GM21576 (cell line): Measurements from ENCODE around the gene NR4A1.

Experiments used
- ATAC-seq: cut with Tn5 transposase; IDR thresholded peaks from one replicate; pipeline ENCODE4 v1.9.1; 2021; ENCODE audit warnings: mild to moderate bottlenecking, moderate library complexity; ENCODE audit not compliant: unreplicated experiment

The NR4A1 gene

GRCh38 chr12:52041035-52041434 is 10.2 kb upstream of the NR4A1 start:
- no peak for ATAC-seq

GRCh38 chr12:52041695-52042123 is 9.5 kb upstream of the NR4A1 start:
- no peak for ATAC-seq

DNA sequence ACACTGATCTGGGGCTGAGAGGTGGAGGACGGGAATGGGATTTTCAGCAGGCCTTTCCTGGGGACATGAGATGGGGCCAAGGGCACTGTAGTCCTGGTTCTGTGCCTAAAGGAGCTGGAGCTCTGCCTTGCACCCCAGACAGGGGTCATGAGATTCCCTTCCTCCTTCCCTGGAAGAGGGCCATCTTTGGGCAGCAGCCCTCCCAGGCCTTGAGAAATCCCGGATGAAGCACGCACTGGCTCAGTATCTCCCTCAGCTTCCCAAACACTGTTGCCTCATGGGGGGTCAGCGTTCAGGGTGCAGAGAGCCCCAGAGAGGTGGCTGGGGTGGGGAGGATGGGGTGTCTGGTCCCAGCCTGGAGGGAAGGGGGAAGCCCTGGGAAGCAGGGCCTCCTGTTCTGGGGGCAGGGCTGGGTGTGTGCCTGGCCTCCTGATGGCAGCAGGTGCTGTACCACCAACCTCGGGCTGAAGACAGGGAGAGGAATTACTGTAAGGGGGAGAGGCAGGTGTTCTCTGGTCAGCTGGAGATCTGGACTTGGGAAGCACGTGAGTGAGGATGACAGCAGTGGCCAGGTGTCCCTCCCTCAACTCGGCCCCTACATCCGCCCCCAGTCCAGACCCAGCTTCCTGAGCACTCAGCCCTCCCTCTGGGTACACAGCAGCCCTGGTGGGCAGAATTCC is 8.4 kb upstream of the NR4A1 start:
- ATAC-seq, result no peak

- ATAC-seq, result no peak
These were observed 7.6 kb upstream of the NR4A1 start for GRCh38 chr12:52043386-52044212.

- ATAC-seq, result no peak
These were observed 6.8 kb upstream of the NR4A1 start for GRCh38 chr12:52044292-52044983.

- no peak for ATAC-seq
These were observed 5.4 kb upstream of the NR4A1 start for GRCh38 chr12:52045794-52046199.

DNA sequence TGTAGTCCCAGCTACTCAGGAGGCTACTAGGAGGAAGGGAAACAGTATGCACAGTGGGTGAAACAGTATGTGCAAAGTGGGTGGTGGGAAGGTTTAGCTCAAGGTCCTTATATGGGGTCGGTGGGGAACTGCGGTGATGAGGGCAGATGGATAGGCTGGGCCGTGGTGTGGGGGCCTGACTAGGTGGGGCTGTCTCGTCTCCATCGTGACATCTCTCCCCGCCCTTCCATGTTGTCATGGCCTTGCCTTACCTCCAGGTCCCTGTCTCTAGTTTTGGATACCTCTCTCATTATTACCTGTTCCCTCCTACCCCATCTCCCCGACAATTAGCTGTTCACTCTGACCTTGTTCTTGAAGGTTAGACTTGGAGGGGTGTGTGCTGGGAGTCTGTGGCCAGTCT is 4.4 kb upstream of the NR4A1 start:
- ATAC-seq, result no peak

DNA sequence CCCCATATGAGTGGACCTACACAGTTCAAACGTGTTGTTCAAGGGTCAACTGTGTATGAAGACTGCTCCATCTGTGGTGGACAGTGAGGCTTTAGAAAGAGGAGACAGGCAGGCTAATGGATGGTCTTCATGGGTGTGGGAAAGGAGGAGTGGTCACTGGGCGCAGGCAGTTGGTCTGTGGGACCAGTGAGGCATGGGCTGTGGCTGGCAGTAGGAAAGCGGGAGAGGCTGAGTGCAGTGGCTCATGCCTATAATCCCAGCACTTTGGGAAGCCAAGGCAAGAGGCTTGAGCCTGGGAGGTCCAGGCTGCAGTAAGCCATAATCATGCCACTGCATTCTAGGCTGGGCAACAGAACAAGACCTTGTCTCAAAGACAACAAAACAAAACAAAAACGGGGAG is 2.0 kb upstream of the NR4A1 start:
- no peak for ATAC-seq

DNA sequence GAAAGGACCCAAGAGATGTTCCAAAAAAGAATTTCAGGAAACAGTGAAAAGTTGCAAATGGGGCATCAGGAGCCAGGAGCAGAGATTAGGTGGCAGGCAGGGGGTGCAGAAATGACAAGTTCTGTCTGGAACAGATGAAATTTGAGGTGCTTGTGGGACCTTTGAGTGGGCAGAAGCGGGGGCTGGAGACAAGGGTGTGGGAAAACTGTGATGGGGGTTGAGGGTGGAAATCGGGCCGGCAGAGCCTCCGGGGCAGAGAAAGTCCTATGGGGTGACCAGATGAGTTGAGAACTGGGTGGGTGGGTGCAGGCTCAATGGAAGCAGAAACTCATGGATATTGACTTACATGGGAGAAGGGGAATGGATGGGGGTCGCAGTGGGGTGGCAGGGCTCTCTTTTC is 1.6 kb upstream of the NR4A1 start:
- no peak for ATAC-seq

DNA sequence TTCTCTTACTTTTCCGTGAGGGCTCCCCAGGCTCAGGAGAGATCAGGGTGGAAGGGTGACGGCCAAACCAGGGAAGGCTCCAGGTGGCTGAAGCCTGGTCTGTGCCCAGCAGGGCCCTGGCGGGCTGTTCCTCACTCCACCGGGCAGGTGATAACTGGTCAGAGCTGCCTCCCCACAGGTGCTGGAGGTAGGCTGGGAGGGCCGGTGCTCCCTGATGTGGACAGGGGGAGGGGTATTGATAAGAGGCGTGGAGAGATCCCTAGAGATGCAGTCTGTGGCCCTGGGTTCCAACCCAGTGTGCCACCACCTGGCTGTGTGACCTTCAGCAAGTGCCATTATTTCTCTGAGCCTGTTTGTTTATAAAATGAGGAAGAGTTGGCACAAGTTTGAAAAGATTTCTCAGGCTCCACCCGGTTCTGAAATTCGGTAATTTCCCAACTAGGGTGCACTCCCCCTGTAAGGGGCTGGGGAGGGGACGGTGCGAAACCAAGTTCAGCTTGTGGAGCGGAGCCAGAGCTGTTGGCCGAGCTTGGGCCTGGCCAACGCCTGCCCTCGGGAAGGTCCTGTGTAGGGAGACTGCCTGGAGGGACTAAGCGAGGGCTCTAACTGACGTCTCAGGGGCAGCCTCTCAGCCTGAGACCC is 1.0 kb upstream of the NR4A1 start:
- no peak for ATAC-seq

DNA sequence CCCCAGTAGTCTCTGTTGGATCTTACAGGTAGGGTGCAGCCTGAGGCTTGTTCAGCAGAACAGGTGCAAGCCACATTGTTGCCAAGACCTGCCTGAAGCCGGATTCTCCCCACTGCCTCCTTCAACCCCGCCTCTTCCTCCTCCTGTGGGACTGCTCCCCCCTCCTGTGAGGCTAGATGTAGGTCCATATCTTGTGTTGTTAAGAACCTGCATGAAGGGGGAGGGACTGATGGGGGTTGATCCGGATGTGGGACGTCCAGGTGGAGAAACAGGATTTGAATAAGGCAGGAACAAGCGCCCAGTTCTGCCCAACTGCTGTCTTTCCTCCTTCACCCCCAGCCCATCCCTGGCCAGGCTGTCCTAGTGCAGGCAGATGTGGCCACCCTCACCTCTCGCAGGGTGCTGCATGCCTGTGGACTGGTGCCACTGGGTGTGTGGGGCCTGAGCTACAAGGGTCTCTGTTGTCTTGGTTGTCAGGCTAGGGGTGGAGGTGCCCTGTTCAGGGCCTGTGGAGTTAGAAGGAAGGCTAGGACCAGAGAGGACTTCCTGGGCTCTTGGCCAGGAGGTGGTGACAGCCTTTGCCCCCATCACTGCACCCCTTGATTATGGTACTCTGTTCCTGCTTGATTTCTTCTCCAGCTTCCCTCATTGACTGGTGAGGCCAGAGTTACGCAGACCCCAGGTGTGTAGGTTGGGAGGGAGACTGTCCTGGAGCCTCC is 1.4 kb downstream of the NR4A1 start:
- no peak for ATAC-seq

DNA sequence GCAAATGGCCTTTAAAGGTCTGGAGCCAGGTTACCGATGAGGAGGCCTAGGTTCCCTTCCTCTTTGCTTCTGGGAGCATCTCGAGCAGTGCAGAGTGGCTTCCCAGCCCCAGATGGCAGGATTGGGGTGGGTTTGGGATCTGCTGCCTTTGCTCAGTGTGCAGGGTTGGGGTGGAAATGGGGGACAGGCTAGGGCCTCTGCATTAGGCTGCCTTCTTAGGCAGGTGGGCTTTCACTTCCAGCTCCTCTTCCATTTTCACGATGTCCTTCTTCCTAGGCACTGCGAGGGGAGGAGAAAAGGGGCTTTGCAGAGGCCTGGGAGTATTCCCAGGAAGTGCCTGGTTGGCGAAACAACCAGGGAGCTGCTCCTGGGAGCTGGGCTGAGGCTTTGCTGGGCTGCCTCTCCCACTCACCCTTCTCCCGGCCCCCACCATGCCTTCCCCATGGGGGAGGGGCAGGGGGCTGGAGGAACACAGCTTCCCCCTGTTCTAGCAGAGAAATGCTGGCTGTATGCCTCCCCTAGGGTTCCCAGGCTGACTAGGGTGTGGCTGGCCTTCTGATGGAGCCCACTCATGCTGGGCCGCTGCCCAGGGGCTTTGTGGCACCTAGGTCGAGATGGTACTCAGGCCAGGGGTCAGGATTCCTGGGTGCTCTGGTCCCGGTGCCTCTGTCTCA is 2.4 kb downstream of the NR4A1 start:
- no peak for ATAC-seq

- no peak for ATAC-seq
These were observed 3.1 kb downstream of the NR4A1 start for GRCh38 chr12:52054231-52054832.

DNA sequence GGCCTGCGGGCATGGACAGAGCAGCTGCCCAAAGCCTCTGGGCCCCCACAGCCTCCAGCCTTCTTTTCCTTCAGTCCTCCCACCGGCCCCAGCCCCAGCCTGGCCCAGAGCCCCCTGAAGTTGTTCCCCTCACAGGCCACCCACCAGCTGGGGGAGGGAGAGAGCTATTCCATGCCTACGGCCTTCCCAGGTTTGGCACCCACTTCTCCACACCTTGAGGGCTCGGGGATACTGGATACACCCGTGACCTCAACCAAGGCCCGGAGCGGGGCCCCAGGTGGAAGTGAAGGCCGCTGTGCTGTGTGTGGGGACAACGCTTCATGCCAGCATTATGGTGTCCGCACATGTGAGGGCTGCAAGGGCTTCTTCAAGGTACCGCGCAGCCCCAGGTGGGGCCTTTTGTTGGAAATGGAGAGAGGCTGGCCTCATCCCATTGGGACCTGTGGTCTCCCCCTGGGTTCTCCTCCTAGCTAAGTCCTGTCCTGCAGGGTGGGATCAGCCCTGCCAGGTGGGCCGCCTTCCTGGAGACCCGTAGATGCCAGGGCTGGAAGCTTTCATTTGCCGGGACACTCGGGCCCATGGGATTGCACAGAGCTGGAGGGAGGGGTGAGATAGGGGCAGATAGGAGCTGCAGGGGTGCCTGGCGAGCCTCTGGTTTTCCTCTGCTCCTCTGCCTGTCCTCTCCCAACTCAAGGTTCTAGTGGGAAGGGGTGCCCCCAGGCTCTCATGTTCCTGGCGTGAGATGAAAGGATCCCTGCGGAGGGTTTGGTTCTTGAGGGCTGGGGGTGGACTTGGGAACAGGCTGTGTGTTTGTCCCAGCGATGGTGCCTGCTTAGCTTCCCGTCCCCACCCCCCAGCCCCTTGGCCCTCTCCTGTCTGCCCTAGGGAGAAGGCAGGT is 3.8 kb downstream of the NR4A1 start:
- ATAC-seq, result no peak

DNA sequence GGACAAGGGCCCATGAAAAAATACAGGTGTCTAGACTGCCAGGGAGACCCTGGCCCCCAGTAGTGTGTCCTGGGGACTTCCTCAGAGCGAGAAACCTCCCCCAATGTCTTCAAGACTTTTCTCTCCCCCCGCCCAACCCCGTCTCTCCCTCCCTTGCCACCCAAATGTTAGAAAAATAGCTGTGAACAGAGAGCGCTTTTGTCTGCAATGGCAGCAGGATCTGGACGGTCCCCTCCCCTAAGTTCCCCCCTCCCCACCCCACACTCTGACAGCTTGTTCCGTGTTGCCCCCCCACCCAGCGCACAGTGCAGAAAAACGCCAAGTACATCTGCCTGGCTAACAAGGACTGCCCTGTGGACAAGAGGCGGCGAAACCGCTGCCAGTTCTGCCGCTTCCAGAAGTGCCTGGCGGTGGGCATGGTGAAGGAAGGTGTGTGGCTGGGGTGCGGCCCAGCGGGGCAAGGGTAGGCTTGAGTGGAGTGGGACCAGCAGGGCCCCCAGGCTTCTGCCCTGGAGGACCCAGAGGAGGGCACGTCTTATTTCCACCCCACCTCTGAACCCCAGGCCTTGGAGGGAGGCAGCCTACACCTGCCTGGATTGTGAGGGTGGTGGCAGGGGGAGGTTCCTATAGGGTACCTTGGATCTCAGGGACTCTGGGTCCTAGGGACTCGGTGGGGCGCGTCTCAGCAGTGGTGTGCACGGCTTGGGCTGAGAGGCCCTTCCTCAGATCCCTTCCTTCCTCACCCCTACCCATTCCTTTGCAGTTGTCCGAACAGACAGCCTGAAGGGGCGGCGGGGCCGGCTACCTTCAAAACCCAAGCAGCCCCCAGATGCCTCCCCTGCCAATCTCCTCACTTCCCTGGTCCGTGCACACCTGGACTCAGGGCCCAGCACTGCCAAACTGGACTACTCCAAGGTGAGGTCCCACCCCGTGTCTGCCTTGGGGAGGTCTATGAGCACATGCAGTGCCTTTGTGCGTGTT is 4.8 kb downstream of the NR4A1 start:
- no peak for ATAC-seq

GRCh38 chr12:52056801-52057637 is 5.8 kb downstream of the NR4A1 start:
- ATAC-seq, result no peak
